CD14-positive monocyte (primary cell): ENCODE measurements around the gene BLVRB. TPM values are rescaled to one million over a fixed set of nuclear protein-coding genes. Genes with fewer than 3 reads are reported as not detected.

ENCODE experiments used
- DNase-seq, 3 donors: peaks; one replicate each; pipeline ENCODE4 v3.0.0-alpha.2; 2011 to 2022
- H2AFZ ChIP-seq: 2 replicates; pipeline ENCODE4 v1.6.0; 2012; ENCODE audit warnings: mild to moderate bottlenecking, low read depth, low read length, inconsistent platforms; ENCODE audit not compliant: insufficient read depth, poor library complexity, severe bottlenecking
- H3K27ac ChIP-seq, 2 donors: 1 replicate in 1 of 2; 2 replicates in 1 of 2; pipeline ENCODE4 v1.5.1; 2012 to 2013; ENCODE audit warnings: low read length in 2 of 2, control low read depth in 1 of 2, inconsistent platforms in 1 of 2, low read depth in 1 of 2, mild to moderate bottlenecking in 1 of 2
- H3K27me3 ChIP-seq, 2 donors: one replicate each; pipeline versions ENCODE4 v1.6.0 to v1.6.1; 2011 to 2013; ENCODE audit warnings: low read length in 2 of 2; ENCODE audit not compliant: control insufficient read depth in 2 of 2, insufficient read depth in 2 of 2
- H3K36me3 ChIP-seq, 2 donors: replicated peaks in 1 of 2; 1 replicate in 1 of 2; 2 replicates in 1 of 2; pipeline versions ENCODE4 v1.5.1 to v1.6.1; 2012 to 2013; ENCODE audit warnings: low read length in 2 of 2, control low read depth in 1 of 2, inconsistent platforms in 1 of 2, mild to moderate bottlenecking in 1 of 2; ENCODE audit not compliant: insufficient read depth in 2 of 2, control insufficient read depth in 1 of 2
- H3K4me1 ChIP-seq, 2 donors: 1 replicate in 1 of 2; 2 replicates in 1 of 2; pipeline versions ENCODE4 v1.5.1 to v1.6.1; 2012 to 2013; ENCODE audit warnings: low read length in 2 of 2, control low read depth in 1 of 2, inconsistent platforms in 1 of 2, mild to moderate bottlenecking in 1 of 2, moderate library complexity in 1 of 2; ENCODE audit not compliant: insufficient read depth in 2 of 2, control insufficient read depth in 1 of 2
- H3K4me2 ChIP-seq: replicated peaks from 2 replicates; pipeline ENCODE3; 2012; ENCODE audit warnings: low read length, moderate library complexity, mild to moderate bottlenecking; ENCODE audit not compliant: poor library complexity, severe bottlenecking; ENCODE audit errors: extremely low read depth
- H3K4me3 ChIP-seq, 3 experiments: fragments of 200-600 bp in 1 of 3; sonication (generic) in 1 of 3; replicated peaks in 1 of 3; 1 replicate in 2 of 3; 2 replicates in 1 of 3; pipeline ENCODE4 v1.5.1; 2011 to 2013; ENCODE audit warnings: low read length in 3 of 3, mild to moderate bottlenecking in 3 of 3, control low read depth in 2 of 3, low read depth in 2 of 3, inconsistent platforms in 1 of 3, moderate library complexity in 1 of 3
- H3K79me2 ChIP-seq: 2 replicates; pipeline ENCODE4 v1.6.0; 2012; ENCODE audit warnings: mild to moderate bottlenecking, control low read depth, inconsistent platforms, low read length, moderate library complexity; ENCODE audit not compliant: insufficient read depth
- H3K9ac ChIP-seq: 2 replicates; pipeline ENCODE4 v1.6.0; 2017; ENCODE audit warnings: low read length, mild to moderate bottlenecking; ENCODE audit not compliant: insufficient read depth, poor library complexity, severe bottlenecking
- H3K9me3 ChIP-seq, 2 donors: replicated peaks in 1 of 2; 1 replicate in 1 of 2; 2 replicates in 1 of 2; pipeline versions ENCODE4 v1.5.1 to v1.6.1; 2012 to 2013; ENCODE audit warnings: low read length in 2 of 2, control low read depth in 1 of 2; ENCODE audit not compliant: control insufficient read depth in 1 of 2, insufficient read depth in 1 of 2
- H4K20me1 ChIP-seq: 2 replicates; pipeline ENCODE4 v1.6.0; 2012; ENCODE audit warnings: mild to moderate bottlenecking, low read length, control low read depth, moderate library complexity; ENCODE audit not compliant: insufficient read depth
- H3K27ac Mint-ChIP-seq, 7 donors: one replicate each; pipeline ENCODE4 v1.8.0; 2020; ENCODE audit warnings: mild to moderate bottlenecking in 7 of 7, mixed read lengths in 7 of 7, moderate library complexity in 6 of 7, inconsistent platforms in 2 of 7
- H3K27me3 Mint-ChIP-seq, 3 donors: one replicate each; pipeline ENCODE4 v1.8.0; 2021 to 2022; ENCODE audit warnings: low read depth in 3 of 3, mild to moderate bottlenecking in 3 of 3, mixed read lengths in 3 of 3, moderate library complexity in 3 of 3, inconsistent platforms in 1 of 3
- H3K36me3 Mint-ChIP-seq, 2 donors: one replicate each; pipeline ENCODE4 v1.8.0; 2020; ENCODE audit warnings: mixed read lengths in 2 of 2, inconsistent platforms in 1 of 2, mild to moderate bottlenecking in 1 of 2
- H3K4me1 Mint-ChIP-seq: one replicate; pipeline ENCODE4 v1.8.0; 2020; ENCODE audit warnings: mild to moderate bottlenecking, mixed read lengths
- H3K4me3 Mint-ChIP-seq, 2 donors: one replicate each; pipeline ENCODE4 v1.8.0; 2020; ENCODE audit warnings: mild to moderate bottlenecking in 2 of 2, mixed read lengths in 2 of 2, moderate library complexity in 1 of 2
- H3K9me3 Mint-ChIP-seq, 7 donors: one replicate each; pipeline ENCODE4 v1.8.0; 2020 to 2022; ENCODE audit warnings: mixed read lengths in 7 of 7, mild to moderate bottlenecking in 6 of 7, moderate library complexity in 6 of 7, inconsistent platforms in 2 of 7
- CTCF ChIP-seq: fragments of 200-600 bp; IDR thresholded peaks from one replicate; pipeline ENCODE4 v1.8.0; 2022; ENCODE audit warnings: antibody characterized with exemption, mild to moderate bottlenecking
- WGBS: methylation state at CpG from one replicate; pipeline ENCODE4 v1.1.5; 2013; ENCODE audit warnings: missing lambda C conversion rate; ENCODE audit not compliant: insufficient coverage; 5-methylcytosine and 5-hydroxymethylcytosine counted together
- intact Hi-C, 2 donors: fragments of 100-400 bp; cut with micrococcal nuclease; formaldehyde crosslinking; loops; one replicate each; pipeline versions ENCODE4 v1.15.0 to v1.15.1; 2023
- polyA plus RNA-seq, 3 donors: library from polyadenylated mRNA; depleted of rRNA in 1 of 3; unstranded in 2 of 3; stranded (reverse) in 1 of 3; fragments of 300-500 nt in 2 of 3; fragments of >200 nt in 1 of 3; fragmentation: Illumina TruSeq in 2 of 3; gene quantifications; 1 replicate in 2 of 3; 2 replicates in 1 of 3; pipeline ENCODE4 v1.2.3, GENCODE V29; 2012 to 2021

BLVRB gene
- polyA plus RNA-seq, 3 donors = 299 to 625 (median 601) TPM

GRCh38 chr19:40446263-40446784 lies 19.2 kb downstream of the BLVRB start:
- Histone ChIP-seq H3K4me1 (peaks cover 22 to 25% of the 10 kb centered on the region in 2 donors), H3K36me3 (peaks cover 39 to 58% of the 10 kb centered on the region in 2 donors), H4K20me1 (peaks cover 17% of the 10 kb centered on the region), H3K79me2 (peaks cover 29% of the 10 kb centered on the region), H3K4me3 (no peak overlapping the region), H3K27ac (no peak overlapping the region), H3K9ac (no peak overlapping the region), H2AFZ (no peak overlapping the region), H3K9me3 (no peaks in the 10 kb centered on the region), H3K27me3 (no peaks in the 10 kb centered on the region), H3K4me2 (no peak overlapping the region)
- Mint-ChIP-seq H3K4me1 (peaks cover 20% of the 10 kb centered on the region), H3K9me3 (peaks cover 0 to 3% (median 2%) of the 10 kb centered on the region in 7 donors), H3K4me3 (no peak overlapping the region), H3K36me3 (peaks cover 46 to 62% of the 10 kb centered on the region in 2 donors), H3K27ac (peak overlapping the region; percentile 56 to 83 (median 69)), H3K27me3 (peaks cover 0 to 1% (median 0%) of the 10 kb centered on the region in 3 donors)
- no peak for TF ChIP-seq CTCF
- WGBS = 100% methylated on average over 8 of the region's 8 CpGs
- intact Hi-C loops = loop anchor here in 1 of 2 donors (2.0 kb wide), 1 partner anchor 14 kb away; no protein-coding TSS in a partner anchor
- DNase-seq = no peak

GRCh38 chr19:40445780-40446262 lies 19.7 kb downstream of the BLVRB start:
- Histone ChIP-seq H2AFZ (no peak overlapping the region), H3K27ac (no peak overlapping the region), H3K4me1 (peaks cover 27 to 30% of the 10 kb centered on the region in 2 donors), H3K4me3 (no peak overlapping the region), H3K4me2 (no peak overlapping the region), H4K20me1 (peaks cover 22% of the 10 kb centered on the region), H3K79me2 (peaks cover 34% of the 10 kb centered on the region), H3K36me3 (peaks cover 39 to 58% of the 10 kb centered on the region in 2 donors), H3K9me3 (no peaks in the 10 kb centered on the region), H3K9ac (no peak overlapping the region), H3K27me3 (no peaks in the 10 kb centered on the region)
- Mint-ChIP-seq H3K4me1 (peaks cover 25% of the 10 kb centered on the region), H3K27ac (peak overlapping the region in 6 of 7 donors; percentile 56 to 95 (median 76)), H3K27me3 (peaks cover 0 to 1% (median 0%) of the 10 kb centered on the region in 3 donors), H3K9me3 (peaks cover 0 to 3% (median 2%) of the 10 kb centered on the region in 7 donors), H3K4me3 (peak overlapping the region in 1 of 2 donors; percentile 55), H3K36me3 (peaks cover 47 to 62% of the 10 kb centered on the region in 2 donors)
- TF ChIP-seq CTCF = no peak
- 89% methylated on average over 9 of the region's 9 CpGs for WGBS
- intact Hi-C loops = loop anchor here (2.0 kb wide), 2 partner anchors 15 to 19 kb away; partner anchors contain the start of gene BLVRB (in 1 of the 2)
- DNase-seq = no peak
